Mesenchymal stem cell (in vitro differentiated cells and primary cell): Measurements from ENCODE around the gene UNKL.

Source experiments
- DNase-seq: peaks from one replicate; pipeline ENCODE4 v3.0.0-alpha.2; 2013
- H2AFZ ChIP-seq: one replicate; pipeline ENCODE4 v1.6.1; 2013; ENCODE audit warnings: low read depth, mild to moderate bottlenecking, control low read depth, inconsistent platforms, low read length, moderate library complexity
- H2AK5ac ChIP-seq: 2 replicates; pipeline ENCODE4 v1.6.1; 2013; ENCODE audit warnings: low read length, moderate library complexity, mild to moderate bottlenecking, inconsistent platforms; ENCODE audit not compliant: severe bottlenecking
- H2BK120ac ChIP-seq: one replicate; pipeline ENCODE4 v1.6.1; 2013; ENCODE audit warnings: low read depth, mild to moderate bottlenecking, inconsistent platforms, low read length, moderate library complexity
- H2BK12ac ChIP-seq, 2 experiments: one replicate each; pipeline ENCODE4 v1.6.1; 2013; ENCODE audit warnings: inconsistent platforms in 2 of 2, low read length in 2 of 2, mild to moderate bottlenecking in 2 of 2, moderate library complexity in 2 of 2, control low read depth in 1 of 2
- H2BK15ac ChIP-seq: one replicate; pipeline ENCODE4 v1.6.1; 2013; ENCODE audit warnings: mild to moderate bottlenecking, low read depth, inconsistent platforms; ENCODE audit not compliant: poor library complexity, severe bottlenecking
- H2BK5ac ChIP-seq: 2 replicates; pipeline ENCODE4 v1.6.1; 2013; ENCODE audit warnings: low read depth, mild to moderate bottlenecking, low read length, control low read depth, inconsistent platforms; ENCODE audit not compliant: poor library complexity, severe bottlenecking
- H3K14ac ChIP-seq, 2 experiments: one replicate each; pipeline ENCODE4 v1.6.1; 2013; ENCODE audit warnings: inconsistent platforms in 2 of 2, low read length in 2 of 2, control low read depth in 1 of 2, mild to moderate bottlenecking in 1 of 2, moderate library complexity in 1 of 2
- H3K18ac ChIP-seq, 2 experiments: one replicate each; pipeline ENCODE4 v1.6.1; 2013; ENCODE audit warnings: inconsistent platforms in 2 of 2, low read length in 2 of 2, control low read depth in 1 of 2, low read depth in 1 of 2, mild to moderate bottlenecking in 1 of 2
- H3K23ac ChIP-seq, 2 experiments: one replicate each; pipeline ENCODE4 v1.6.1; 2013; ENCODE audit warnings: inconsistent platforms in 2 of 2, low read length in 2 of 2, mild to moderate bottlenecking in 2 of 2, moderate library complexity in 2 of 2, control low read depth in 1 of 2
- H3K27ac ChIP-seq: 2 replicates; pipeline ENCODE4 v1.5.1; 2013; ENCODE audit warnings: mild to moderate bottlenecking, moderate library complexity, low read length, control low read depth, inconsistent platforms; ENCODE audit not compliant: poor library complexity, severe bottlenecking
- H3K27me3 ChIP-seq, 2 experiments: 2 replicates each; pipeline versions ENCODE4 v1.6.1 to v1.7.0; 2013; ENCODE audit warnings: low read length in 2 of 2, mild to moderate bottlenecking in 2 of 2, moderate library complexity in 2 of 2, control low read depth in 1 of 2, inconsistent platforms in 1 of 2; ENCODE audit not compliant: control insufficient read depth in 1 of 2, insufficient read depth in 1 of 2
- H3K36me3 ChIP-seq, 2 experiments: 2 replicates each; pipeline versions ENCODE4 v1.6.1 to v1.7.0; 2013; ENCODE audit warnings: low read length in 2 of 2, control low read depth in 1 of 2, inconsistent platforms in 1 of 2, low read depth in 1 of 2, mild to moderate bottlenecking in 1 of 2; ENCODE audit not compliant: insufficient read depth in 2 of 2, control insufficient read depth in 1 of 2
- H3K4ac ChIP-seq, 2 experiments: one replicate each; pipeline ENCODE4 v1.6.1; 2013; ENCODE audit warnings: inconsistent platforms in 2 of 2, low read length in 2 of 2, mild to moderate bottlenecking in 2 of 2, moderate library complexity in 2 of 2, control low read depth in 1 of 2, low read depth in 1 of 2
- H3K4me1 ChIP-seq: 2 replicates; pipeline ENCODE4 v1.6.1; 2013; ENCODE audit warnings: low read depth, low read length, control low read depth; ENCODE audit not compliant: control insufficient read depth, insufficient read depth
- H3K4me2 ChIP-seq: 2 replicates; pipeline ENCODE4 v1.6.1; 2013; ENCODE audit warnings: low read length, mild to moderate bottlenecking, inconsistent platforms; ENCODE audit not compliant: poor library complexity, severe bottlenecking
- H3K4me3 ChIP-seq, 2 experiments: 2 replicates each; pipeline versions ENCODE4 v1.5.1 to v1.7.0; 2013; ENCODE audit warnings: low read length in 2 of 2, mild to moderate bottlenecking in 2 of 2, control low read depth in 1 of 2, low read depth in 1 of 2; ENCODE audit not compliant: insufficient read depth in 1 of 2
- H3K79me1 ChIP-seq: replicated peaks from 2 replicates; pipeline ENCODE4 v1.6.1; 2013; ENCODE audit warnings: mild to moderate bottlenecking, control low read depth, low read length, inconsistent platforms; ENCODE audit not compliant: poor library complexity, severe bottlenecking
- H3K9ac ChIP-seq: 2 replicates; pipeline ENCODE4 v1.7.0; 2013; ENCODE audit warnings: mild to moderate bottlenecking, low read length, moderate library complexity
- H3K9me3 ChIP-seq: 2 replicates; pipeline ENCODE4 v1.7.0; 2013; ENCODE audit warnings: mild to moderate bottlenecking, low read length; ENCODE audit not compliant: control insufficient read depth
- H4K8ac ChIP-seq: one replicate; pipeline ENCODE4 v1.6.1; 2013; ENCODE audit warnings: inconsistent platforms, mild to moderate bottlenecking, low read length, moderate library complexity
- H4K91ac ChIP-seq: one replicate; pipeline ENCODE4 v1.6.1; 2013; ENCODE audit warnings: mild to moderate bottlenecking, low read length, inconsistent platforms
- WGBS: methylation state at CpG from one replicate; pipeline ENCODE4 v1.1.7; 2013; ENCODE audit warnings: mixed read lengths; 5-methylcytosine and 5-hydroxymethylcytosine counted together

Gene UNKL

DNA sequence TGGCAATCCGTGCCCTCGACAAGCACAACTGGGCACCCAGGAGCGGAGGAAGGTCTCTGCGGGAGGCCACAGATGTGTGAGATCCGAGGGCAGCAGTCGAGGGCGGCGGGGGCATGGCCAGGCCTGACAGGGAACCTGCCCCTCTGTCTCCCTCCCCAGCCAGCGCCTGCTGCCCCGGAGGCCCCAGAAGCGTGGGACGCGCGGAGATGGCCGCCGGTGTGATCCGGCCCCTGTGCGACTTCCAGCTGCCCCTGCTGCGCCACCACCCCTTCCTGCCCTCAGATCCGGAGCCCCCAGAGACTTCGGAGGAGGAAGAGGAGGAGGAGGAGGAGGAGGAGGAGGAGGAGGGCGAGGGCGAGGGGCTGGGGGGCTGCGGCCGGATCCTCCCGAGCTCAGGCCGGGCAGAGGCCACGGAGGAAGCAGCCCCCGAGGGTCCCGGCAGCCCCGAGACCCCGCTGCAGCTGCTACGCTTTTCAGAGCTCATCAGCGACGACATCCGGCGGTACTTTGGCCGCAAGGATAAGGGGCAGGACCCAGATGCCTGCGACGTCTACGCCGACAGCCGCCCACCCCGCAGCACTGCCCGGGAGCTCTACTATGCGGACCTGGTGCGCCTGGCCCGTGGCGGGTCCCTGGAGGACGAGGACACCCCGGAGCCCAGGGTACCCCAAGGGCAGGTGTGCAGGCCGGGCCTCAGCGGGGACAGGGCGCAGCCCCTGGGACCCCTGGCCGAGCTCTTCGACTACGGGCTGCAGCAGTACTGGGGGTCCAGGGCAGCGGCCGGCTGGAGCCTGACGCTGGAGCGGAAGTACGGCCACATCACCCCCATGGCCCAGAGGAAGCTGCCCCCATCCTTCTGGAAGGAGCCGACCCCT is 18.1 kb upstream of the UNKL start:
- no peak overlapping the region for H2BK15ac ChIP-seq
- H3K23ac ChIP-seq = no peak overlapping the region
- H4K91ac ChIP-seq = peak overlapping the region; percentile 3
- H3K9me3 ChIP-seq = no peaks in the 10 kb centered on the region
- no peak overlapping the region for H3K4me2 ChIP-seq
- H3K27ac ChIP-seq = no peak overlapping the region
- no peak overlapping the region for H3K9ac ChIP-seq
- DNase-seq = no peak
- H2BK120ac ChIP-seq = no peak overlapping the region
- H3K27me3 ChIP-seq = peaks cover 9 to 38% of the 10 kb centered on the region in 2 experiments
- H2BK12ac ChIP-seq = no peak overlapping the region
- H2AFZ ChIP-seq = no peak overlapping the region
- no peak overlapping the region for H2AK5ac ChIP-seq
- no peak overlapping the region for H3K18ac ChIP-seq
- peak overlapping the region in 1 of 2 experiments; percentile 11 for H3K4me3 ChIP-seq
- no peaks in the 10 kb centered on the region for H3K79me1 ChIP-seq
- 89% methylated on average over 52 of the region's 63 CpGs for WGBS
- no peak overlapping the region for H4K8ac ChIP-seq
- H3K4me1 ChIP-seq = no peaks in the 10 kb centered on the region
- no peak overlapping the region for H2BK5ac ChIP-seq
- H3K4ac ChIP-seq = no peak overlapping the region
- H3K14ac ChIP-seq = no peak overlapping the region
- H3K36me3 ChIP-seq = peaks cover 0 to 5% of the 10 kb centered on the region in 2 experiments

DNA sequence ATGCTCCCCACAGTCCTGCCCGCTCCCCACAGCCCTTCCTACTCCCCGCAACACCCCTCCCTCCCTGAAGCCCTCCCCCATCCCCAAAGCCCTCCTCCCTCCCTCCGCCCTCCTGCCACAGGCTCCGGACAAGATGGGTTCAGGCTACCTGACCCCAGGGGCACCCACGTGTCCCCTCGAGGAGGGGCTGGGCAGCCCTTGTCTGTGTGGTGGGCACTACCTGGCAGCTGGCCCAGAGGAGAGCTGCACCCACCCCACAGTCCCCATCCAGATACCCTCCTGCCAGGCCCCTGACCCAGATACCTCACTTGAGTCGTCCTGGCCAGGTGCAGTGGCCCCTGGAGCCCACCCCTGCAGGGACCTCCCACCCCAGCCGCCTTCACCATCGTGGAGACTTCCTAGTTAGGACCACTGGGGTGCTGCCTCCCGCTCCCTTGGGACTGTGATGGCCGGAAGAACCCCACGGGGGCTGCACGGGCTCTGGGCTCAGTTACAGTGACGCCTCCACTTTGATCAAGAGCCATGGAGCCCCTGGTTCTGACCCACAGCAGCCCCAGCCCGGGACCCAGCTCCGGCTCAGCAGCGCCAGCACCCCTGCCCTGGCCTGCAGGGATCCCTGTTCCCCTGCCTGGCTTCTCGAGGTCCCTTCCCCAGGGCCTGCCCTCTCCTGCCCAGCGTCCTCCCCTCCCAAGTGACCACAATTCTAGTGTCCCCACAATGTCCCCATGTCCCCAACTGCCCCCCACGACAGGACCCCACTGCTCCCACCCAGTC is 17.2 kb upstream of the UNKL start:
- no peak overlapping the region for H4K8ac ChIP-seq
- no peak overlapping the region for H3K14ac ChIP-seq
- no peak overlapping the region for H3K18ac ChIP-seq

DNA sequence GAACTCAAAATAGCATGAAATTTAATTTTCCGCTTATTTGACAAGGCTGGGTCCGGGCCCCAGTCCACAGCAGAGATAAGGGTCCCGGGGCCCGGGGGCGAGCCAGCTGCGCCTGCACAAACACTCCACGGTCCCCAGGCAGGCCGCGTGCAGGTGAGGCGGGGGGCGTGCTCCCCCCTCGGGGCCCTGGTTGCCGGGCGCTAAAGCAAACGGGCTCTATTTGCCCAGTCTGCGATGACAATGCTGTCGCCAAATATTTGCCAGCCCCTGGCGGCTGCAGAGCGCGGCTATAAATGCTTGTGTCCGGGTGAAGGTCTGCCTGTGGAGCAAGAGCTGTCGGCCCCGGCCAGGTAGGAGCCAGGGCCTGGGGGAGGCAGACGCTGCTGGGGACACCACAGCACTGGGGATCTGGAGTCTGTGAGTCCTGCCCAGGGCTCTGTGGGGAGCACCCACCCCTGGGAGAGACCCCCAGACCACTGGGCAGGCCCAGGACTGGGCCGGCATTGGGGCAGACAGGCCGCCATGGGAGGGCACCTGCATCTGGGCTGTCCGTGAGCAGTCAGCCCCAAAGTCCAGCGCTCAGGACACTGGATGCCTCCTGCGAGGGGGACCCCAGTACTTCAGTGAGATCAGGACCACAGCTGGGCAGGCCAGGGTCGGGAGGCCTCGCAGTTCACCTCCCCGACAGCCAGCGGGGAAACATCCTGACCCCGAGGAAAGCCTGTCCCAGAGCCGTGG is 16.4 kb upstream of the UNKL start, which contains the start of gene PERCC1:
PERCC1 (plus strand) TSS at position 320 of the 738 bp plus-strand sequence. CDS start 1,516 bp downstream, outside the sequence.
- no peaks in the 10 kb centered on the region for H3K36me3 ChIP-seq
- H2BK15ac ChIP-seq = no peak within 1 kb of the TSS
- H3K14ac ChIP-seq = no peak within 1 kb of the TSS
- no peak within 1 kb of the TSS for H3K9ac ChIP-seq
- H3K4me2 ChIP-seq = no peak within 1 kb of the TSS
- peaks cover 9 to 38% of the 10 kb centered on the region in 2 experiments for H3K27me3 ChIP-seq
- H3K4me1 ChIP-seq = no peaks in the 10 kb centered on the region
- DNase-seq = no peak
- H4K91ac ChIP-seq = no peak within 1 kb of the TSS
- no peak within 1 kb of the TSS for H3K4me3 ChIP-seq
- H4K8ac ChIP-seq = no peak within 1 kb of the TSS
- H2BK12ac ChIP-seq = no peak within 1 kb of the TSS
- 87% methylated on average over 35 of the region's 35 CpGs for WGBS
- H3K18ac ChIP-seq = no peak within 1 kb of the TSS
- no peak within 1 kb of the TSS for H2AFZ ChIP-seq
- no peak within 1 kb of the TSS for H3K27ac ChIP-seq
- no peak within 1 kb of the TSS for H3K23ac ChIP-seq
- H2BK120ac ChIP-seq = no peak within 1 kb of the TSS
- no peaks in the 10 kb centered on the region for H3K79me1 ChIP-seq
- no peak within 1 kb of the TSS for H2AK5ac ChIP-seq
- no peak within 1 kb of the TSS for H2BK5ac ChIP-seq
- no peaks in the 10 kb centered on the region for H3K9me3 ChIP-seq
- no peak within 1 kb of the TSS for H3K4ac ChIP-seq

More for the DNA sequence above, 17.2 kb upstream of the UNKL start:
- no peak for DNase-seq
- Histone ChIP-seq H2BK5ac (no peak overlapping the region), H3K4me3 (peak overlapping the region in 1 of 2 experiments; percentile 11), H3K79me1 (no peaks in the 10 kb centered on the region), H2AFZ (no peak overlapping the region), H3K27me3 (peaks cover 9 to 38% of the 10 kb centered on the region in 2 experiments), H2BK12ac (no peak overlapping the region), H3K4me1 (no peaks in the 10 kb centered on the region), H3K27ac (no peak overlapping the region), H2AK5ac (no peak overlapping the region), H3K4me2 (no peak overlapping the region), H3K4ac (no peak overlapping the region), H3K9me3 (no peaks in the 10 kb centered on the region), H3K9ac (no peak overlapping the region), H3K36me3 (no peaks in the 10 kb centered on the region), H2BK120ac (no peak overlapping the region), H4K91ac (peak overlapping the region; percentile 3), H2BK15ac (no peak overlapping the region), H3K23ac (no peak overlapping the region)
- 81% methylated on average over 20 of the region's 20 CpGs for WGBS
